ENCODE data around the gene ZNF526. TPM values are rescaled to one million over a fixed set of nuclear protein-coding genes. Genes with fewer than 3 reads are reported as not detected.

Gene ZNF526, protein sequence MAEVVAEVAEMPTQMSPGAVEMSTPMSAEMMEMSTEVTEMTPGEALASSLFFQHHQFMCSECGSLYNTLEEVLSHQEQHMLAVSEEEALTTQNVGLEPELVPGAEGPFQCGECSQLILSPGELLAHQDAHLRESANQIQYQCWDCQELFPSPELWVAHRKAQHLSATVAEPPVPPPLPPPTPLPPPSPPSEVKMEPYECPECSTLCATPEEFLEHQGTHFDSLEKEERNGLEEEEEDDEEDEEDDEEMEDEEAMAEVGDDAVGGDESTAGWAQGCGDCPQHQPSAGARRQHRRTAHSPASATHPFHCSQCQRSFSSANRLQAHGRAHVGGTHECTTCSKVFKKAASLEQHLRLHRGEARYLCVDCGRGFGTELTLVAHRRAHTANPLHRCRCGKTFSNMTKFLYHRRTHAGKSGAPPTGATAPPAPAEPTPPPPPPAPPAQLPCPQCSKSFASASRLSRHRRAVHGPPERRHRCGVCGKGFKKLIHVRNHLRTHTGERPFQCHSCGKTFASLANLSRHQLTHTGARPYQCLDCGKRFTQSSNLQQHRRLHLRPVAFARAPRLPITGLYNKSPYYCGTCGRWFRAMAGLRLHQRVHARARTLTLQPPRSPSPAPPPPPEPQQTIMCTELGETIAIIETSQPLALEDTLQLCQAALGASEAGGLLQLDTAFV
- 17.3 and 18.4 TPM in 2 replicates for total RNA-seq

DNA sequence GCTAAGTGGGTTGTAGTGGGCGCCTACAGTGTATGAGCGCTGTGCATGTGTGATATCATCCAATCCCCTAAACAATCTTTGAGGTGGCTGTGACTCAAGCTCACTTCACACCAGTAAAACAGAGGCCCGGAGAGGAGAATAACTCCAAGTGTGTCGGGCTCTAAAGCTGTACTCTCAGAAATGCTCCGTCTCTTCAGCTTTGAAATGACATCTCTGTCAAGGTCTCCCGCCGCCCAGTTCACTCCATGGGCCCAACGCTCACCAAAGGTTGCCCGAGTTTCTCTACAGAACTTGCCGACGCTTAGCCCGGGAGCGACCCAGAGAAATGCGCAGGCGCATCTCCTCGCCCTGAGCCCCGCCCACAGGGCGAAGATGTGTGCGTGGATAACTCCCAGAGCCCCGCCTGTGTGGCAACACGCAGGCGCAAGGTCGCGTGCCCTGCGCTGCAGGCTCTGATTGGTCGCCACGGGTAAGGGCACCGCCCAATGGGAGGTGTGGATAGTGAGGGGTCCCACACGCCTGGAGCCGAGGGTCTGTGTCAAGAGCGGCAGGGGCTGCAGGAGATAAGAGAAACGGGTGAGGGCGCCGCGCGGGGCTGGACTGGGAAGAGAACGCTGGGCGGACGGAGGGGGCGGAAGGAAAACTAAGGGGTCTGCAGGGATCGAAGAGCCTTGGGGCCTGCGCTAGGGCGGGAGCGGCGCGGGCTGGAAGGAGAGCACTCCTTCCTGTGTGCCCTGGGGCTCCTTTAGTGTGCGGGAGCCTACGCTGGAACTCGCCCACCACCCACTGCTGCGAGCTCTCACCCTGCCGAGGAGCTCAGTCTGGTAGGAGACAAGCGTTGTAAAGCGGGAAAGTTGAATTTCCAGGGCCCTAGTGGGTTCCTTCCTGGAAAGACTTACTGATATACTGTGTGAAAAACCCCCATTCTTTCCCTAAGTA is at the start of gene ZNF526:
ZNF526 (plus strand) TSS at position 501 of the 939 bp plus-strand sequence. CDS start 4,092 bp downstream, outside the sequence.
- H3K36me3 Mint-ChIP-seq (ENCODE audit: low read depth), result peaks cover 38% of the 10 kb centered on the region
- peak within 1 kb of the TSS; percentile 95 for H3K27ac Mint-ChIP-seq

DNA sequence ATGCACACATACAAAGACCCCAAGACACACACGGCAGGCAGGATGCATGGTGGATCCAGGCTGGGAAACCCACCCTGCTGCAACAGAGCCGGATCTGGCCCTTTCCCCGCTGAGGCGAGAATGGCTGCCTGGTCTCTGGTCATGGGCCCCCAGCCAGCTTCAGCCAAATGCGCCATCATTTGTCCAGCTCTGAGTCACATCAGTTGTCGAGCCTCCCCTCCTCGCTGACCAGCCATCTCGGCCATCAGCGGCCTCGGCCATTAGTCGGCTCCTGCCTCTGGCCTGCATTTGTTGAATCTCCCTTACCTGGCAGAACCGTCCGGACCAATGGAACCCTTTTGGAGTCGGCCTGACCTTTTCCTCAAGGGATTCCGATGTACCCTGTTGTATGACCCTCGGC is 49.4 kb upstream of the ZNF526 start:
- intact Hi-C loops (cut with micrococcal nuclease), result no loop called here
- H3K4me1 Mint-ChIP-seq (ENCODE audit: low read depth), result peaks cover under 1% of the 10 kb centered on the region
- no peak overlapping the region for H3K27ac Mint-ChIP-seq
- no peak for DNase-seq (ENCODE audit: low spot score)
- no peaks in the 10 kb centered on the region for H3K9me3 Mint-ChIP-seq
- H3K27me3 Mint-ChIP-seq (ENCODE audit: low read depth), result peaks cover 25% of the 10 kb centered on the region
- no peak overlapping the region for H3K4me3 Mint-ChIP-seq (ENCODE audit: low read depth)
- H3K36me3 Mint-ChIP-seq (ENCODE audit: low read depth), result no peaks in the 10 kb centered on the region

More for the DNA sequence above, at the start of gene ZNF526:
- no peaks in the 10 kb centered on the region for H3K27me3 Mint-ChIP-seq (ENCODE audit: low read depth)
- peaks cover 33% of the 10 kb centered on the region for H3K4me1 Mint-ChIP-seq (ENCODE audit: low read depth)
- H3K4me3 Mint-ChIP-seq (ENCODE audit: low read depth), result peak within 1 kb of the TSS; percentile 99
- intact Hi-C loops (cut with micrococcal nuclease), result loop anchor here (1.0 kb wide), 2 partner anchors 22 to 88 kb away; partner anchors contain the start of genes GSK3A and POU2F2
- no peaks in the 10 kb centered on the region for H3K9me3 Mint-ChIP-seq
- peak; percentile 98 for DNase-seq (ENCODE audit: low spot score)

DNA sequence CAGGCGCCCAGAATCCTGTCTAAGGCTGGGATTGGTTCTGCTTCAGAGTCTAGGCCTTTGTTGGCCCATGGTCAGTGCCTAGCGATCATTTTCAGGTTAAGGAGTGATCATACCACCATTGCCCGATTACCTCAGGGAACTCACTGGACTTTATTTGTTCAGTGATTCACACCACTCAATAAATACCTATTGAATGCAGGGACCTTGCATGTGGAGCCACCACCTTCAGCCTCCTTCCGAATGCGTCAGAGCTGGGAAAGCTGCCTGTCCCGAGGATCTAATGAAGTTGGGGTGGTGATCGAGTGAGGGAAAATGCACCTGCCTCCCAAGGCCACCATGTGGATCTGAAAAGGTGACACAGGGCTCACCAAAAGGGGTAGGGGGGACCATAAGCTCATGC is 47.9 kb upstream of the ZNF526 start:
- Mint-ChIP-seq H3K4me1 (ENCODE audit: low read depth) (peaks cover 7% of the 10 kb centered on the region), H3K4me3 (ENCODE audit: low read depth) (no peak overlapping the region), H3K36me3 (ENCODE audit: low read depth) (no peaks in the 10 kb centered on the region), H3K27ac (no peak overlapping the region), H3K27me3 (ENCODE audit: low read depth) (peaks cover 29% of the 10 kb centered on the region), H3K9me3 (no peaks in the 10 kb centered on the region)
- DNase-seq (ENCODE audit: low spot score), result no peak
- intact Hi-C loops (cut with micrococcal nuclease), result no loop called here

DNA sequence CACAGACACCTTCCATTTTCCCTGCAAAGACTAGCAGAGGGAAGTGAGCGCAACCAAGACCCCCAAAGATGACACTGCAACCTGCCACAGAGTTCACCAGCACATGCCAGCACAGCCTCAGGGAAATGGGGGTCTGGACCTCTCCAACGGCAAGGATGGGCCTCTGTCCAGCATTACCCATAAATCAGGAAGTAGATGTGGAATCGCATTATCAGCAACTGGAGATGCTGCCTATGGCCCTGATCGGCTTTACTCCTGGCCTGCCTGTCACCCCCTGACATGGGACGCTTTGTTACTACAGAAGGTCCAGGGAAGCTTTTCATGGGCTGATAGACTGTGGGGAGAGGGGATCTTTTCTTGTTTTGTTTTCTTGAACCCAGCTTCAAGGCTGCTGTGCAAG is 46.4 kb upstream of the ZNF526 start:
- Mint-ChIP-seq H3K27ac (no peak overlapping the region), H3K4me3 (ENCODE audit: low read depth) (no peak overlapping the region), H3K9me3 (no peaks in the 10 kb centered on the region), H3K36me3 (ENCODE audit: low read depth) (no peaks in the 10 kb centered on the region), H3K4me1 (ENCODE audit: low read depth) (peaks cover 7% of the 10 kb centered on the region), H3K27me3 (ENCODE audit: low read depth) (peaks cover 29% of the 10 kb centered on the region)
- DNase-seq (ENCODE audit: low spot score), result no peak
- intact Hi-C loops (cut with micrococcal nuclease), result no loop called here

GRCh38 chr19:42174188-42174587 is 45.9 kb upstream of the ZNF526 start:
- Mint-ChIP-seq H3K27me3 (ENCODE audit: low read depth) (peaks cover 29% of the 10 kb centered on the region), H3K4me1 (ENCODE audit: low read depth) (peaks cover 7% of the 10 kb centered on the region), H3K4me3 (ENCODE audit: low read depth) (no peak overlapping the region), H3K9me3 (no peaks in the 10 kb centered on the region), H3K27ac (no peak overlapping the region), H3K36me3 (ENCODE audit: low read depth) (no peaks in the 10 kb centered on the region)
- no peak for DNase-seq (ENCODE audit: low spot score)
- intact Hi-C loops (cut with micrococcal nuclease), result no loop called here

- peak overlapping the region; percentile 85 for H3K4me3 Mint-ChIP-seq (ENCODE audit: low read depth)
- H3K27ac Mint-ChIP-seq, result no peak overlapping the region
- peaks cover 7% of the 10 kb centered on the region for H3K4me1 Mint-ChIP-seq (ENCODE audit: low read depth)
- H3K27me3 Mint-ChIP-seq (ENCODE audit: low read depth), result peaks cover 34% of the 10 kb centered on the region
- no peaks in the 10 kb centered on the region for H3K36me3 Mint-ChIP-seq (ENCODE audit: low read depth)
- H3K9me3 Mint-ChIP-seq, result no peaks in the 10 kb centered on the region
- DNase-seq (ENCODE audit: low spot score), result no peak
- intact Hi-C loops (cut with micrococcal nuclease), result no loop called here
Observed at GRCh38 chr19:42174958-42175734, 45.0 kb upstream of the ZNF526 start.

GRCh38 chr19:42175952-42176648 is 44.0 kb upstream of the ZNF526 start:
- Mint-ChIP-seq H3K36me3 (ENCODE audit: low read depth) (no peaks in the 10 kb centered on the region), H3K27me3 (ENCODE audit: low read depth) (peaks cover 35% of the 10 kb centered on the region), H3K4me1 (ENCODE audit: low read depth) (peaks cover 7% of the 10 kb centered on the region), H3K27ac (no peak overlapping the region), H3K4me3 (ENCODE audit: low read depth) (peak overlapping the region; percentile 85), H3K9me3 (no peaks in the 10 kb centered on the region)
- intact Hi-C loops (cut with micrococcal nuclease), result loop anchor here (2.0 kb wide), 2 partner anchors 23 to 43 kb away; partner anchors contain the start of gene POU2F2
- no peak for DNase-seq (ENCODE audit: low spot score)

- Mint-ChIP-seq H3K9me3 (no peaks in the 10 kb centered on the region), H3K36me3 (ENCODE audit: low read depth) (no peaks in the 10 kb centered on the region), H3K4me1 (ENCODE audit: low read depth) (peaks cover 7% of the 10 kb centered on the region), H3K4me3 (ENCODE audit: low read depth) (peak overlapping the region; percentile 85), H3K27me3 (ENCODE audit: low read depth) (peaks cover 35% of the 10 kb centered on the region), H3K27ac (no peak overlapping the region)
- intact Hi-C loops (cut with micrococcal nuclease), result loop anchor here (2.0 kb wide), 2 partner anchors 22 to 44 kb away; partner anchors contain the start of gene POU2F2
- DNase-seq (ENCODE audit: low spot score), result peak; percentile 27
Observed at GRCh38 chr19:42176649-42176989, 43.5 kb upstream of the ZNF526 start.

GRCh38 chr19:42176990-42177685 is 43.0 kb upstream of the ZNF526 start:
- intact Hi-C loops (cut with micrococcal nuclease), result loop anchor here (2.0 kb wide), 2 partner anchors 22 to 44 kb away; partner anchors contain the start of gene POU2F2
- H3K4me1 Mint-ChIP-seq (ENCODE audit: low read depth), result peaks cover 7% of the 10 kb centered on the region
- peaks cover 39% of the 10 kb centered on the region for H3K27me3 Mint-ChIP-seq (ENCODE audit: low read depth)
- no peaks in the 10 kb centered on the region for H3K36me3 Mint-ChIP-seq (ENCODE audit: low read depth)
- no peak overlapping the region for H3K4me3 Mint-ChIP-seq (ENCODE audit: low read depth)
- H3K9me3 Mint-ChIP-seq, result no peaks in the 10 kb centered on the region
- DNase-seq (ENCODE audit: low spot score), result peak; percentile 73
- H3K27ac Mint-ChIP-seq, result no peak overlapping the region

DNA sequence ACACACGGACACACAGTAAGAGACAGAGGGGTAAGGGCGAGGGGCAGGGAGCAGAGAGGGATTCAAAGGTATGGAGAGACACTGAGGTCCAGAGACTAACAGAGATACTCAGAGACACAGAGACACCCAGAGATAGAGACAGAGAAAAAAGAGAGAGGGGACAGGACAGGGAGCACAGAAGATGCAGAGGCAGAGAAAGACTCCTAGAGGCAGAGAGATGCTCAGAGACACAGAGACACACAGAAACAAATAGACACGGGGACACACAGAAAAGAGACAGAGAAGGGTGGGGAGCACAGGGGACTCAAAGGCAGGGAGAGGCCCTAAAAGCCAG is 42.5 kb upstream of the ZNF526 start:
- H3K27ac Mint-ChIP-seq, result no peak overlapping the region
- no peak for DNase-seq (ENCODE audit: low spot score)
- no peaks in the 10 kb centered on the region for H3K36me3 Mint-ChIP-seq (ENCODE audit: low read depth)
- peaks cover 7% of the 10 kb centered on the region for H3K4me1 Mint-ChIP-seq (ENCODE audit: low read depth)
- H3K4me3 Mint-ChIP-seq (ENCODE audit: low read depth), result no peak overlapping the region
- intact Hi-C loops (cut with micrococcal nuclease), result loop anchor here (2.0 kb wide), 2 partner anchors 21 to 45 kb away; partner anchors contain the start of gene POU2F2
- no peaks in the 10 kb centered on the region for H3K9me3 Mint-ChIP-seq
- H3K27me3 Mint-ChIP-seq (ENCODE audit: low read depth), result peaks cover 43% of the 10 kb centered on the region

Measured in activated T-helper 2 cell treated with anti-CD3 and anti-CD28 coated beads, Interferon-gamma antibody, Interleukin-2, Interleukin-4, amounts not matched to agents 10 μg/mL and 5 μg/mL and 100 μg/mL, durations not matched to agents 14 hours and 24 hours and 36 hours (primary cell).